ENCODE data around the gene ATP5F1D. TPM values are rescaled to one million over a fixed set of nuclear protein-coding genes. Genes with fewer than 3 reads are reported as not detected.

ATP5F1D gene
- total and polyA plus RNA-seq, 2 of the 13 experiments (the other 11 are each of a cell fraction or from before 2014, with no cell fraction given), result 39.4 to 78.7 TPM

DNA sequence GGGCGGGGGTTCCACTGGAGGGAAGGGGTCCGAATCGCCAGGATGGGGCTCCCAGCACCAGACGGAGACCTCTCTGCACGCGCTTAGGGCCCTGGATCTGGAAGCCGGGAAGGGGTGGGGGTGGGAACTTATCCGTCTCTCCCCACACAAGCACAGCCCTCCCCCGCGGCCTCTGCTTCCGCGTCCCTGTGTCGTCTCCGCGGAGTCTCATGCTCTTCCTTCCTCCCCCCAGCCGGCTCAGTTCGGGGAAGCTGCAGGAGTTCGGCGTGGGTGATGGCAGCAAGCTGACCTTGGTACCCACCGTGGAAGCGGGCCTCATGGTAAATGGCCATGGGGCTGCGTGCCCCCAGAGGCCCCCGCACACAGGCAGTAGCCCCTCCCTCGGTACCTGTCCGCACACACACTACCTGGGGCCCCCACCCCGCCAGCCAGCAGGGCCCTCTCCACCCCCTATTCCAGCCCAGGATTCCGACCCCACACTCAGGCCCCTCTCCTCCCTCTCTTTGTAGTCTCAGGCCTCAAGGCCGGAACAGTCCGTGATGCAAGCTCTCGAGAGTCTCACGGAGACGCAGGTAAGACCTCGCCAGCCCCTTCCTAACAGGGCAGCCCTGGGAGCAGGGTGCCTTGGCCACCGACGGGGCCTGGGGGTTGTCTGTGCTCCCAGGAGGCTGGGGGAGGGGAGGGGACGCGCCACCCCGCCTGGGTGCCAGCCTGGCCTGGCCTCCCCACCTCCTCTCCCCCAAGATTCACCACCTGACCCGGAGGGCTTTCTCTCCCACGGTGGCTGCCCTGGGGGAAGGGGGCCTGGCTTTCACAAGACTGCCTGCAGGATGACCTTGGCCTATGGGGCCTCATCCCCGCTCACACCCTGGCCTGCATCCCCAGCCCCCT is 10.0 kb downstream of the ATP5F1D start:
- Histone ChIP-seq H3K9me3 (ENCODE audit: low read length) (no peaks in the 10 kb centered on the region), H2AFZ (ENCODE audit: low read length) (no peak overlapping the region), H3K27ac (ENCODE audit: extremely low read length, insufficient read depth, low read length) (peak overlapping the region; percentile 94), H3K36me3 (replicated peaks in 1 of 2; ENCODE audit: control insufficient read depth in 1 of 2, insufficient read depth in 2 of 2, low read length in 2 of 2) (peaks cover 16 to 34% of the 10 kb centered on the region in 2 experiments), H3K4me1 (ENCODE audit: insufficient read depth, low read length) (peaks cover 51% of the 10 kb centered on the region), H3K79me2 (ENCODE audit: insufficient read depth, low read length) (peaks cover 35% of the 10 kb centered on the region), H3K4me2 (ENCODE audit: low read depth, low read length) (peak overlapping the region; percentile 87), H3K27me3 (ENCODE audit: control insufficient read depth in 1 of 2, insufficient read depth in 2 of 2, low read length in 2 of 2) (no peaks in the 10 kb centered on the region; a peak in 1 of 5 replicates), H3K9ac (ENCODE audit: insufficient read depth, low read depth, low read length) (peak overlapping the region; percentile 92), H4K20me1 (ENCODE audit: insufficient read depth, low read length) (peaks cover 41% of the 10 kb centered on the region; the same call in 1 of the 2 replicates), H3K4me3 (replicated peaks in 1 of 3; ENCODE audit: insufficient read depth in 1 of 3, low read depth in 2 of 3, low read length in 3 of 3) (peak overlapping the region; percentile 86 to 90 (median 88); a peak in 5 of 6 replicates)
- WGBS (ENCODE audit: low lambda C conversion rate), result 0% methylated on average over 5 of the region's 41 CpGs
- in situ Hi-C loops (cut with HindIII; ENCODE audit: extremely low pct_ligation_motif_present, low pct_unique_long_range_greater_than_20kb) (no loop called here), intact Hi-C loops (cut with micrococcal nuclease; ENCODE audit: unreplicated experiment) (no loop called here)
- POLR2A ChIA-PET, result interaction anchor here (0.9 to 13.7 kb wide), 3 partner anchors 13 to 22 kb away, joined by 4 to 668 read pairs (median 4); partner anchors contain the start of gene CIRBP
- no peak for FAIRE-seq
- CTCF ChIA-PET (ENCODE audit: low intra/inter-chr PET ratio, low total read pairs), result interaction anchor here (0.8 to 1.2 kb wide), 2 partner anchors 16 kb away, joined by 4 read pairs; no protein-coding TSS in a partner anchor
- TSS peak; percentile 30 for BruUV-seq (replicated peaks)
- DNase-seq (ENCODE audit: low spot score), result peak; percentile 90
- ATAC-seq, result peak; percentile 9
- TF ChIP-seq ZIK1 (CRISPR knock-in tag; IDR thresholded peaks at IDR 0.05; ENCODE audit: borderline replicate concordance, low read depth), result 0 out of 2 replicates have a peak, but pooled peaks have one; percentile 17
- TF ChIP-seq SSRP1 (CRISPR knock-in tag; IDR thresholded peaks at IDR 0.05), result no peak
- TF ChIP-seq ZNF781 (CRISPR knock-in tag; IDR thresholded peaks at IDR 0.05; ENCODE audit: borderline replicate concordance, not compliant biosample characterization), result no peak
- peak; percentile 82 for TF ChIP-seq RBFOX2 (IDR thresholded peaks at IDR 0.05; ENCODE audit: low read depth, low read length)
- no peak for TF ChIP-seq ZNF451 (CRISPR knock-in tag; IDR thresholded peaks at IDR 0.05)
- TF ChIP-seq, protein P1, sequence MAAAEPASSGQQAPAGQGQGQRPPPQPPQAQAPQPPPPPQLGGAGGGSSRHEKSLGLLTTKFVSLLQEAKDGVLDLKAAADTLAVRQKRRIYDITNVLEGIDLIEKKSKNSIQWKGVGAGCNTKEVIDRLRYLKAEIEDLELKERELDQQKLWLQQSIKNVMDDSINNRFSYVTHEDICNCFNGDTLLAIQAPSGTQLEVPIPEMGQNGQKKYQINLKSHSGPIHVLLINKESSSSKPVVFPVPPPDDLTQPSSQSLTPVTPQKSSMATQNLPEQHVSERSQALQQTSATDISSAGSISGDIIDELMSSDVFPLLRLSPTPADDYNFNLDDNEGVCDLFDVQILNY (CRISPR knock-in tag; conservative IDR thresholded peaks at IDR 0.05), result no peak
- TF ChIP-seq ZFP62 (CRISPR knock-in tag; IDR thresholded peaks at IDR 0.05), result no peak
- TF ChIP-seq, protein P2, sequence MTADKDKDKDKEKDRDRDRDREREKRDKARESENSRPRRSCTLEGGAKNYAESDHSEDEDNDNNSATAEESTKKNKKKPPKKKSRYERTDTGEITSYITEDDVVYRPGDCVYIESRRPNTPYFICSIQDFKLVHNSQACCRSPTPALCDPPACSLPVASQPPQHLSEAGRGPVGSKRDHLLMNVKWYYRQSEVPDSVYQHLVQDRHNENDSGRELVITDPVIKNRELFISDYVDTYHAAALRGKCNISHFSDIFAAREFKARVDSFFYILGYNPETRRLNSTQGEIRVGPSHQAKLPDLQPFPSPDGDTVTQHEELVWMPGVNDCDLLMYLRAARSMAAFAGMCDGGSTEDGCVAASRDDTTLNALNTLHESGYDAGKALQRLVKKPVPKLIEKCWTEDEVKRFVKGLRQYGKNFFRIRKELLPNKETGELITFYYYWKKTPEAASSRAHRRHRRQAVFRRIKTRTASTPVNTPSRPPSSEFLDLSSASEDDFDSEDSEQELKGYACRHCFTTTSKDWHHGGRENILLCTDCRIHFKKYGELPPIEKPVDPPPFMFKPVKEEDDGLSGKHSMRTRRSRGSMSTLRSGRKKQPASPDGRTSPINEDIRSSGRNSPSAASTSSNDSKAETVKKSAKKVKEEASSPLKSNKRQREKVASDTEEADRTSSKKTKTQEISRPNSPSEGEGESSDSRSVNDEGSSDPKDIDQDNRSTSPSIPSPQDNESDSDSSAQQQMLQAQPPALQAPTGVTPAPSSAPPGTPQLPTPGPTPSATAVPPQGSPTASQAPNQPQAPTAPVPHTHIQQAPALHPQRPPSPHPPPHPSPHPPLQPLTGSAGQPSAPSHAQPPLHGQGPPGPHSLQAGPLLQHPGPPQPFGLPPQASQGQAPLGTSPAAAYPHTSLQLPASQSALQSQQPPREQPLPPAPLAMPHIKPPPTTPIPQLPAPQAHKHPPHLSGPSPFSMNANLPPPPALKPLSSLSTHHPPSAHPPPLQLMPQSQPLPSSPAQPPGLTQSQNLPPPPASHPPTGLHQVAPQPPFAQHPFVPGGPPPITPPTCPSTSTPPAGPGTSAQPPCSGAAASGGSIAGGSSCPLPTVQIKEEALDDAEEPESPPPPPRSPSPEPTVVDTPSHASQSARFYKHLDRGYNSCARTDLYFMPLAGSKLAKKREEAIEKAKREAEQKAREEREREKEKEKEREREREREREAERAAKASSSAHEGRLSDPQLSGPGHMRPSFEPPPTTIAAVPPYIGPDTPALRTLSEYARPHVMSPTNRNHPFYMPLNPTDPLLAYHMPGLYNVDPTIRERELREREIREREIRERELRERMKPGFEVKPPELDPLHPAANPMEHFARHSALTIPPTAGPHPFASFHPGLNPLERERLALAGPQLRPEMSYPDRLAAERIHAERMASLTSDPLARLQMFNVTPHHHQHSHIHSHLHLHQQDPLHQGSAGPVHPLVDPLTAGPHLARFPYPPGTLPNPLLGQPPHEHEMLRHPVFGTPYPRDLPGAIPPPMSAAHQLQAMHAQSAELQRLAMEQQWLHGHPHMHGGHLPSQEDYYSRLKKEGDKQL (CRISPR knock-in tag; IDR thresholded peaks at IDR 0.05; ENCODE audit: low read depth), result no peak
- TF ChIP-seq XBP1 (CRISPR knock-in tag; IDR thresholded peaks at IDR 0.05), result no peak
- TF ChIP-seq, protein P3, sequence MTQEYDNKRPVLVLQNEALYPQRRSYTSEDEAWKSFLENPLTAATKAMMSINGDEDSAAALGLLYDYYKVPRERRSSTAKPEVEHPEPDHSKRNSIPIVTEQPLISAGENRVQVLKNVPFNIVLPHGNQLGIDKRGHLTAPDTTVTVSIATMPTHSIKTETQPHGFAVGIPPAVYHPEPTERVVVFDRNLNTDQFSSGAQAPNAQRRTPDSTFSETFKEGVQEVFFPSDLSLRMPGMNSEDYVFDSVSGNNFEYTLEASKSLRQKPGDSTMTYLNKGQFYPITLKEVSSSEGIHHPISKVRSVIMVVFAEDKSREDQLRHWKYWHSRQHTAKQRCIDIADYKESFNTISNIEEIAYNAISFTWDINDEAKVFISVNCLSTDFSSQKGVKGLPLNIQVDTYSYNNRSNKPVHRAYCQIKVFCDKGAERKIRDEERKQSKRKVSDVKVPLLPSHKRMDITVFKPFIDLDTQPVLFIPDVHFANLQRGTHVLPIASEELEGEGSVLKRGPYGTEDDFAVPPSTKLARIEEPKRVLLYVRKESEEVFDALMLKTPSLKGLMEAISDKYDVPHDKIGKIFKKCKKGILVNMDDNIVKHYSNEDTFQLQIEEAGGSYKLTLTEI (CRISPR knock-in tag; conservative IDR thresholded peaks at IDR 0.05), result no peak
- TF ChIP-seq, protein P4, sequence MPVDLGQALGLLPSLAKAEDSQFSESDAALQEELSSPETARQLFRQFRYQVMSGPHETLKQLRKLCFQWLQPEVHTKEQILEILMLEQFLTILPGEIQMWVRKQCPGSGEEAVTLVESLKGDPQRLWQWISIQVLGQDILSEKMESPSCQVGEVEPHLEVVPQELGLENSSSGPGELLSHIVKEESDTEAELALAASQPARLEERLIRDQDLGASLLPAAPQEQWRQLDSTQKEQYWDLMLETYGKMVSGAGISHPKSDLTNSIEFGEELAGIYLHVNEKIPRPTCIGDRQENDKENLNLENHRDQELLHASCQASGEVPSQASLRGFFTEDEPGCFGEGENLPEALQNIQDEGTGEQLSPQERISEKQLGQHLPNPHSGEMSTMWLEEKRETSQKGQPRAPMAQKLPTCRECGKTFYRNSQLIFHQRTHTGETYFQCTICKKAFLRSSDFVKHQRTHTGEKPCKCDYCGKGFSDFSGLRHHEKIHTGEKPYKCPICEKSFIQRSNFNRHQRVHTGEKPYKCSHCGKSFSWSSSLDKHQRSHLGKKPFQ (CRISPR knock-in tag; IDR thresholded peaks at IDR 0.05; ENCODE audit: insufficient replicate concordance), result no peak

Measured in HepG2 (cell line).